Measurements from ENCODE around the gene C11orf21.

GRCh38 chr11:2312232-2313042, 10.7 kb upstream of the C11orf21 start:
- no peak for TF ChIP-seq CTCF (conservative IDR thresholded peaks at IDR 0.05 in 1 of 2, IDR thresholded peaks at IDR 0.05 in 1 of 2; ENCODE audit: extremely low read depth in 1 of 2, insufficient read depth in 1 of 2, low read depth in 1 of 2, low read length in 2 of 2)
- TF ChIP-seq EZH2 (IDR thresholded peaks at IDR 0.05; ENCODE audit: borderline replicate concordance, low read length): no peak
